Peyer's patch (tissue), 4 donors: ENCODE measurements around the gene NPAS2. TPM values are rescaled to one million over a fixed set of nuclear protein-coding genes. Genes with fewer than 3 reads are reported as not detected.

Experiments
- DNase-seq, 3 donors: peaks; one replicate each; pipeline ENCODE4 v3.0.0-alpha.2; 2017 to 2019
- H3K27ac ChIP-seq, 4 donors: fragments of 200-600 bp; sonication (generic); one replicate each; pipeline ENCODE4 v1.5.1; 2016 to 2019
- H3K27me3 ChIP-seq, 2 donors: fragments of 200-600 bp; sonication (generic); one replicate each; pipeline ENCODE4 v1.5.1; 2019
- H3K36me3 ChIP-seq, 3 donors: fragments of 200-600 bp; sonication (generic); one replicate each; pipeline ENCODE4 v1.5.1; 2016 to 2019
- H3K4me1 ChIP-seq, 4 donors: fragments of 200-600 bp; sonication (generic); one replicate each; pipeline ENCODE4 v1.5.1; 2016 to 2019
- H3K4me3 ChIP-seq, 4 donors: fragments of 200-600 bp; sonication (generic); 1 replicate in 3 of 4; 2 replicates in 1 of 4; pipeline ENCODE4 v1.5.1; 2016 to 2019; ENCODE audit warnings: mild to moderate bottlenecking in 1 of 4
- H3K9me3 ChIP-seq, 4 donors: fragments of 200-600 bp; sonication (generic); one replicate each; pipeline ENCODE4 v1.5.1; 2016 to 2019; ENCODE audit warnings: mild to moderate bottlenecking in 1 of 4
- CTCF ChIP-seq, 6 experiments: fragments of 450-650 bp in 4 of 6; fragments of 200-600 bp in 2 of 6; sonication (generic) in 1 of 6; IDR thresholded peaks; one replicate each; pipeline ENCODE4 v1.5.1; 2017 to 2019; ENCODE audit warnings: antibody characterized with exemption in 6 of 6, mild to moderate bottlenecking in 3 of 6, moderate library complexity in 1 of 6
- POLR2A ChIP-seq, 2 donors: fragments of 450-650 bp; IDR thresholded peaks; one replicate each; pipeline ENCODE4 v1.5.1; 2017; ENCODE audit warnings: antibody characterized with exemption in 2 of 2, mild to moderate bottlenecking in 2 of 2, moderate library complexity in 2 of 2
- total RNA-seq, 4 donors: library from RNA; depleted of rRNA; stranded (reverse); fragments of >200 nt; gene quantifications; one replicate each; pipeline ENCODE4 v1.1.0, GENCODE V29; 2016

NPAS2 gene
- total RNA-seq, 4 donors from 2014 or later = 29.7 to 99.5 (median 95.5) TPM

- Histone ChIP-seq H3K27ac (no peak overlapping the region), H3K9me3 (no peaks in the 10 kb centered on the region), H3K27me3 (no peaks in the 10 kb centered on the region), H3K4me3 (no peak overlapping the region), H3K36me3 (no peaks in the 10 kb centered on the region), H3K4me1 (peaks cover 0 to 17% (median 0%) of the 10 kb centered on the region in 4 donors)
- DNase-seq = no peak
- TF ChIP-seq POLR2A (IDR thresholded peaks at IDR 0.05) (no peak), CTCF (IDR thresholded peaks at IDR 0.05) (no peak)
Observed at GRCh38 chr2:100879296-100879695, 59.4 kb downstream of the NPAS2 start.

GRCh38 chr2:100880036-100880435, 60.1 kb downstream of the NPAS2 start:
- H3K36me3 ChIP-seq = no peaks in the 10 kb centered on the region
- H3K4me1 ChIP-seq = peaks cover 0 to 17% (median 0%) of the 10 kb centered on the region in 4 donors
- H3K27ac ChIP-seq = no peak overlapping the region
- TF ChIP-seq POLR2A (IDR thresholded peaks at IDR 0.05) = no peak
- H3K27me3 ChIP-seq = no peaks in the 10 kb centered on the region
- no peak for DNase-seq
- H3K4me3 ChIP-seq = no peak overlapping the region
- H3K9me3 ChIP-seq = no peaks in the 10 kb centered on the region

GRCh38 chr2:100880730-100881129, 60.8 kb downstream of the NPAS2 start:
- DNase-seq = no peak
- Histone ChIP-seq H3K9me3 (no peaks in the 10 kb centered on the region), H3K36me3 (no peaks in the 10 kb centered on the region), H3K27ac (no peak overlapping the region), H3K4me1 (peaks cover 0 to 17% (median 0%) of the 10 kb centered on the region in 4 donors), H3K4me3 (no peak overlapping the region), H3K27me3 (no peaks in the 10 kb centered on the region)
- TF ChIP-seq CTCF (IDR thresholded peaks at IDR 0.05) = no peak
- TF ChIP-seq POLR2A (IDR thresholded peaks at IDR 0.05) = no peak

GRCh38 chr2:100882645-100883613, 63.0 kb downstream of the NPAS2 start:
- Histone ChIP-seq H3K4me3 (no peak overlapping the region), H3K27ac (peak overlapping the region in 1 of 4 donors; percentile 35), H3K4me1 (peaks cover 0 to 17% (median 0%) of the 10 kb centered on the region in 4 donors), H3K9me3 (no peaks in the 10 kb centered on the region), H3K36me3 (no peaks in the 10 kb centered on the region), H3K27me3 (no peaks in the 10 kb centered on the region)
- peak in 2 of 3 donors; percentile 69 to 77 for DNase-seq
- TF ChIP-seq POLR2A (IDR thresholded peaks at IDR 0.05) = no peak
- no peak for TF ChIP-seq CTCF (IDR thresholded peaks at IDR 0.05)

- no peaks in the 10 kb centered on the region for H3K36me3 ChIP-seq
- H3K9me3 ChIP-seq = no peaks in the 10 kb centered on the region
- no peak for DNase-seq
- no peaks in the 10 kb centered on the region for H3K27me3 ChIP-seq
- peaks cover 0 to 17% (median 0%) of the 10 kb centered on the region in 4 donors for H3K4me1 ChIP-seq
- TF ChIP-seq CTCF (IDR thresholded peaks at IDR 0.05) = peak in 2 of 6 experiments; percentile 15 to 26
- no peak for TF ChIP-seq POLR2A (IDR thresholded peaks at IDR 0.05)
- no peak overlapping the region for H3K27ac ChIP-seq
- H3K4me3 ChIP-seq = no peak overlapping the region
Observed at GRCh38 chr2:100884145-100884621, 64.2 kb downstream of the NPAS2 start.

- H3K4me1 ChIP-seq = peaks cover 0 to 17% (median 0%) of the 10 kb centered on the region in 4 donors
- DNase-seq = no peak
- no peaks in the 10 kb centered on the region for H3K36me3 ChIP-seq
- H3K4me3 ChIP-seq = no peak overlapping the region
- H3K9me3 ChIP-seq = no peaks in the 10 kb centered on the region
- TF ChIP-seq POLR2A (IDR thresholded peaks at IDR 0.05) (no peak), CTCF (IDR thresholded peaks at IDR 0.05) (no peak)
- H3K27ac ChIP-seq = no peak overlapping the region
- no peaks in the 10 kb centered on the region for H3K27me3 ChIP-seq
Observed at GRCh38 chr2:100886085-100886484, 66.1 kb downstream of the NPAS2 start.
